Prostate gland (tissue), 2 donors: Measurements from ENCODE around the gene ADARB2. TPM values are rescaled to one million over a fixed set of nuclear protein-coding genes. Genes with fewer than 3 reads are reported as not detected.

Source experiments
- DNase-seq: peaks from one replicate; pipeline ENCODE4 v3.0.0-alpha.2; 2019; ENCODE audit warnings: low spot score
- H3K27ac ChIP-seq, 2 donors: fragments of 200-600 bp; sonication (generic); 2 replicates each; pipeline ENCODE4 v1.5.1; 2017 to 2019
- H3K27me3 ChIP-seq: fragments of 200-600 bp; sonication (generic); replicated peaks from 2 replicates; pipeline ENCODE4 v1.5.1; 2019; ENCODE audit not compliant: insufficient read depth
- H3K36me3 ChIP-seq, 2 donors: fragments of 200-600 bp; sonication (generic); 1 replicate in 1 of 2; 2 replicates in 1 of 2; pipeline versions ENCODE4 v1.5.1 to v1.8.1; 2017 to 2019
- H3K4me1 ChIP-seq: fragments of 200-600 bp; sonication (generic); replicated peaks from 2 replicates; pipeline ENCODE4 v1.5.1; 2019
- H3K4me3 ChIP-seq, 2 donors: fragments of 200-600 bp; sonication (generic); 2 replicates each; pipeline ENCODE4 v1.5.1; 2017 to 2019
- H3K9me3 ChIP-seq: fragments of 200-600 bp; sonication (generic); 2 replicates; pipeline ENCODE4 v1.5.1; 2017
- CTCF ChIP-seq, 4 experiments: fragments of 200-600 bp in 2 of 4; fragments of 450-650 bp in 2 of 4; sonication (generic) in 2 of 4; IDR thresholded peaks; 1 replicate in 3 of 4; 2 replicates in 1 of 4; pipeline ENCODE4 v1.5.1; 2016 to 2019; ENCODE audit warnings: antibody characterized with exemption in 4 of 4, mild to moderate bottlenecking in 2 of 4, moderate library complexity in 2 of 4
- POLR2A ChIP-seq: fragments of 450-650 bp; IDR thresholded peaks from one replicate; pipeline ENCODE4 v1.6.1; 2016; ENCODE audit warnings: antibody characterized with exemption, mild to moderate bottlenecking
- POLR2AphosphoS5 ChIP-seq: sonication (generic); formaldehyde crosslinking; IDR thresholded peaks from one replicate; pipeline ENCODE4 v1.6.1; 2017; ENCODE audit warnings: antibody characterized with exemption
- WGBS: methylation state at CpG from one replicate; pipeline ENCODE4 v1.1.5; 2018; 5-methylcytosine and 5-hydroxymethylcytosine counted together
- intact Hi-C: fragments of 100-400 bp; cut with DNase I; formaldehyde crosslinking; loops from one replicate; pipeline ENCODE4 v1.14.2; 2022
- total RNA-seq, 2 donors: library from RNA; depleted of rRNA; stranded (reverse); fragments of >200 nt; gene quantifications; one replicate each; pipeline ENCODE4 v1.1.0, GENCODE V29; 2016

ADARB2 gene
- total RNA-seq, 2 donors from 2014 or later: 0.36 to 10.5 TPM

GRCh38 chr10:1516492-1517165 is 220.7 kb downstream of the ADARB2 start:
- no peaks in the 10 kb centered on the region for H3K4me1 ChIP-seq
- whole genome bisulfite sequencing: 83% methylated on average over 29 of the region's 29 CpGs
- no peak overlapping the region for H3K27ac ChIP-seq
- no peaks in the 10 kb centered on the region for H3K36me3 ChIP-seq
- intact Hi-C loops: no loop called here
- H3K27me3 ChIP-seq: no peaks in the 10 kb centered on the region
- no peaks in the 10 kb centered on the region for H3K9me3 ChIP-seq
- H3K4me3 ChIP-seq: no peak overlapping the region
- no peak for DNase-seq
- TF ChIP-seq POLR2A (no peak), CTCF (IDR thresholded peaks at IDR 0.05) (no peak), POLR2AphosphoS5 (no peak)

DNA sequence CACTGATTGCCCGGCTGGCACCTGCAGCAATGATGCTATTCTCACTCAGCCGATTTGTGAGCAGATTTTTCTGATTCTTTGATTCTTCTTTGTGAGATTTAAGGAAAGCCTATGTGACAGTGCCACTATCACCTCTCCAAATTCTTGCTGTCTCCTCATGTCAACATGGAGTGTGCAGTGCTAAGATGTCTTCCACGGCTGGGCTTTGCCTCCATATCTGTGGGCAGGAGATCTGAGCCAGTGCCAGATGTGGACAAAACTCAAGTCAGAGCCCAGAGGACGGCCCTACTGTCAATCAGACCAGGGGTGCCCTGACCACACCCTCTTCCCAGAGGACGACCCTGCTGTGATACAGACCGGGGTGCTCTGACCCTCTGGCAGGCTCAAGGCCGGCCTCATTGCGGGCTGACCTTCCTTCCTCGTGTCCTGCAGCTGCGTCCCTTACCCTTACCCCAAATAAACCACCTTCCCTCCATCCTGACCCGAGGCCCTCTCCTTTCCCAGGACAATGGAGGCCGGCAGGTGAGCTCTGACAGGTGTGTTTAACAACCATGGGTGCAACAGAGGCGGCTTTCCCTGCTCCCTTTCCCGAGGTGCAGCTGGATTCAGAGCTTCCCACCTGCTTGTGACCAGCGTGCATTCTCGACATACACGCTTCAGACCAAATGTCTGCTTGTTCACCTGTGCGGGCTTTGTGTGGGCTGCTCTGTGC is 221.4 kb downstream of the ADARB2 start:
- H3K27ac ChIP-seq: no peak overlapping the region
- no peak overlapping the region for H3K4me3 ChIP-seq
- TF ChIP-seq POLR2A (no peak), POLR2AphosphoS5 (no peak), CTCF (IDR thresholded peaks at IDR 0.05) (no peak)
- no peaks in the 10 kb centered on the region for H3K9me3 ChIP-seq
- no peaks in the 10 kb centered on the region for H3K27me3 ChIP-seq
- DNase-seq: no peak
- no peaks in the 10 kb centered on the region for H3K36me3 ChIP-seq
- no peaks in the 10 kb centered on the region for H3K4me1 ChIP-seq
- intact Hi-C loops: no loop called here
- 84% methylated on average over 18 of the region's 18 CpGs for WGBS

DNA sequence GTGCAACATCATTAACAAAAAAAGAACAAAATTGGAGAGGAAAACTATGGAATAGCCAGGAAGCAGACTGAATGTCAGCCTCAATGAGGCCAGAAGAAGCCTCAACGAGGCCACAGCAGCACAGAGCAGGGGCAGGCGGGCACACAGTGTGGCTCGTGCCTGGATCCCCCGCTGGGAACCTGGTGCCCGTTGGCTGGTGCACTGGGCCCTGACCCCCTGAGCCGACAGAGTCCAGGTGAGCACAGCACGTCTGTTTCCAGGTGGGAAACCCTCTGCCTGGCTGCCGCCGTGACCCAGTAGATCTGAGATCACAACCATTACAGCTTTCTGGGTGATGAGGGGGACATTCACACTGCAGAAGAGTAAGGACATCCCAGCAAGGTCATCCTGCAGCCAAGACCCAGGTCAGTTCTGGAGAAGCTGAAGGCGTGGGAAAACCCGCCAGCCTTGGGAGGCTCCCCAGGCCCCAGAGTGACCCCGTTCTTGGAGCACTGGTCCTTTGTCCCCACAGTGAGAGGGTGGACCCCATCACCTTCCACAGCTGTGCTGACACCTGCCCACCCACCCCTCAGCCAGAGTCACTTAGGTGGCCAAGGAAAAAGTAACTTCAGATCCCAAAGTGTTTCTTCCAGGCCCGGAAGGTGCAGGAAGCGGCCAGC is 222.1 kb downstream of the ADARB2 start:
- Histone ChIP-seq H3K4me3 (no peak overlapping the region), H3K9me3 (no peaks in the 10 kb centered on the region), H3K36me3 (no peaks in the 10 kb centered on the region), H3K27ac (no peak overlapping the region), H3K4me1 (no peaks in the 10 kb centered on the region), H3K27me3 (no peaks in the 10 kb centered on the region)
- TF ChIP-seq POLR2AphosphoS5 (no peak), POLR2A (no peak), CTCF (IDR thresholded peaks at IDR 0.05) (no peak)
- DNase-seq: no peak
- WGBS: 93% methylated on average over 14 of the region's 14 CpGs
- intact Hi-C loops: no loop called here

DNA sequence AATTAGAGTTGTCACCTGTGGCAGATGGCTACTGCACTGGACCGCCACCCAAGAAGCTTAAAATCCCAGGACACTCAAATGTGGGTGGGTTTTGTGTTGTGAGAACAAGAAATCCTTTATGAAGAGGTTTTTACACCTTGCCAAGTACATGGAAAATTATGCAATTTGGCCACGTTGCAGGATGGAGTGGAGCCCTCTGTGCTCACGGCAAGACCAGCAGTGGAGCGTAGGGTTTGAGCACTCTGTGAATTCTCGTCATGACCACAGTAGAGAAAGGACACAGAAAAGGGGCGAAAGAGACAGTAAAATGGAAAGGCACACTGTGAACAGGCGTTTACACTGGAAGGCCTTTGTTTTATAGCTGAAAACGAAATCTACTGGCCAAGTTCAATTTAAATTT is 222.6 kb downstream of the ADARB2 start:
- no peak overlapping the region for H3K27ac ChIP-seq
- no peaks in the 10 kb centered on the region for H3K36me3 ChIP-seq
- DNase-seq: no peak
- WGBS: 53% methylated on average over 8 of the region's 8 CpGs
- H3K9me3 ChIP-seq: no peaks in the 10 kb centered on the region
- intact Hi-C loops: no loop called here
- no peaks in the 10 kb centered on the region for H3K27me3 ChIP-seq
- TF ChIP-seq CTCF (IDR thresholded peaks at IDR 0.05) (no peak), POLR2AphosphoS5 (no peak), POLR2A (no peak)
- H3K4me1 ChIP-seq: no peaks in the 10 kb centered on the region
- H3K4me3 ChIP-seq: no peak overlapping the region
